NCI-H82 treated with DMSO at 0.1 percent for 48 hours (cell line): ENCODE measurements around the gene CD248.
"Not testable (repeated sequence)": the region's sequence is repeated elsewhere in the genome, so short reads cannot be mapped to it uniquely, and the experiment has no call there.

Experiments used
- DNase-seq: peaks from one replicate; lab custom pipeline; 2025; ENCODE audit not compliant: unreplicated experiment; lab: John Stamatoyannopoulos, UW

The CD248 gene

GRCh38 chr11:66314186-66314501 lies 2.7 kb downstream of the CD248 start:
- no peak for DNase-seq

GRCh38 chr11:66313321-66314185 lies 3.3 kb downstream of the CD248 start:
- no peak for DNase-seq

- DNase-seq = peak; percentile 90
Measured at GRCh38 chr11:66312549-66313320, 4.1 kb downstream of the CD248 start.

GRCh38 chr11:66311965-66312548 lies 4.8 kb downstream of the CD248 start:
- peak; percentile 83 for DNase-seq

- no peak for DNase-seq
Measured at GRCh38 chr11:66311470-66311964, 5.3 kb downstream of the CD248 start.

- not testable (repeated sequence) for DNase-seq
Measured at GRCh38 chr11:66310803-66311440, 5.9 kb downstream of the CD248 start.

GRCh38 chr11:66310324-66310723 lies 6.5 kb downstream of the CD248 start:
- DNase-seq = no peak

GRCh38 chr11:66309475-66309874 lies 7.4 kb downstream of the CD248 start:
- DNase-seq = no peak

GRCh38 chr11:66302656-66303055 lies 14.2 kb downstream of the CD248 start:
- no peak for DNase-seq

- no peak for DNase-seq
Measured at GRCh38 chr11:66299186-66299585, 17.7 kb downstream of the CD248 start.

GRCh38 chr11:66297610-66298009 lies 19.2 kb downstream of the CD248 start:
- no peak for DNase-seq

- DNase-seq = no peak
Measured at GRCh38 chr11:66294626-66295620, 21.9 kb downstream of the CD248 start.

- DNase-seq = no peak
Measured at GRCh38 chr11:66293777-66294625, 22.8 kb downstream of the CD248 start.

GRCh38 chr11:66293352-66293751 lies 23.5 kb downstream of the CD248 start:
- no peak for DNase-seq

GRCh38 chr11:66292543-66293332 lies 24.1 kb downstream of the CD248 start:
- no peak for DNase-seq

- DNase-seq = no peak
Measured at GRCh38 chr11:66291706-66292542, 24.9 kb downstream of the CD248 start, which contains the start of gene TMEM151A. Gene TMEM151A, plus strand, starts transcription at chr11:66291894. Its CDS starts 120 bp downstream, at chr11:66292014.

GRCh38 chr11:66291303-66291705 lies 25.5 kb downstream of the CD248 start:
- DNase-seq = no peak

- DNase-seq = no peak
Measured at GRCh38 chr11:66290330-66290621, 26.6 kb downstream of the CD248 start.
